HL-60 (cell line): Measurements from ENCODE around the gene FOXI3.

Experiments used
- CTCF ChIP-seq: IDR thresholded peaks from one replicate; pipeline ENCODE4 v1.5.1; 2011; ENCODE audit warnings: low read length, control low read depth, inconsistent platforms; ENCODE audit not compliant: insufficient read depth
- GABPA ChIP-seq: IDR thresholded peaks from 2 replicates; pipeline ENCODE4 v1.6.1; 2012; ENCODE audit warnings: low read depth
- POLR2AphosphoS5 ChIP-seq: IDR thresholded peaks from 2 replicates; pipeline ENCODE4 v1.6.1; 2012; ENCODE audit warnings: low read depth
- REST ChIP-seq: IDR thresholded peaks from 2 replicates; pipeline ENCODE4 v1.6.1; 2012; ENCODE audit warnings: low read depth; ENCODE audit not compliant: insufficient replicate concordance

GRCh38 chr2:88464153-88464552 is 11.7 kb upstream of the FOXI3 start:
- TF ChIP-seq POLR2AphosphoS5 (no peak), CTCF (no peak), REST (no peak), GABPA (no peak)
